ENCODE data around the gene CAMK2N1. TPM values are rescaled to one million over a fixed set of nuclear protein-coding genes. Genes with fewer than 3 reads are reported as not detected.
"Not testable (repeated sequence)": the region's sequence is repeated elsewhere in the genome, so short reads cannot be mapped to it uniquely, and the experiment has no call there.

Gene CAMK2N1
- total RNA-seq, 1 donor from 2014 or later = 120 TPM

DNA sequence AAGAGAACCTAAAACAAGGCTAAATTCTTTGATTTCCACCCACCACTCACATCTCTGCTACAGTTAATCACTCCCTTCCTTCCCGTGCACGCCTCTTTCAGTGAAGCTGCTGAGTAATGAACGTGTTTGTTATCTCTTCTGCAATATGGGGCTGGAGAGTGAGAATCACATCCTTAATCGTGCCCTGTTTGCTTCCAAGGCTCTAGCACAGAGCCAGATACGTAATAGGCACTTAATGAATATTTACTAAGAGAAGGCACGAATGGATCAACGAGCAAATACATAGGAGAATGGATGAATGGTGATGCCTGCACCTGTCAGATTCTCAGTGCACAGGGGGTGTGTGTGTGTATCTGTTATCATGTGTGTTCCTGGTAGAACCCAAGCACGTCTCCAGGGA, 44.3 kb upstream of the CAMK2N1 start:
- H3K4me3 Mint-ChIP-seq (ENCODE audit: unreplicated experiment) = no peak overlapping the region

GRCh38 chr1:20528221-20528620, 42.2 kb upstream of the CAMK2N1 start:
- Mint-ChIP-seq H3K4me3 (ENCODE audit: unreplicated experiment) (no peak overlapping the region), H3K27ac (ENCODE audit: unreplicated experiment) (no peak overlapping the region), H3K27me3 (ENCODE audit: unreplicated experiment) (peaks cover 9% of the 10 kb centered on the region), H3K9me3 (ENCODE audit: unreplicated experiment) (no peaks in the 10 kb centered on the region), H3K4me1 (ENCODE audit: low read depth, unreplicated experiment) (no peaks in the 10 kb centered on the region), H3K36me3 (ENCODE audit: unreplicated experiment) (no peaks in the 10 kb centered on the region)
- TF ChIP-seq CTCF (IDR thresholded peaks at IDR 0.05; ENCODE audit: partially characterized antibody, unreplicated experiment) = no peak
- DNase-seq = no peak

More for the DNA sequence above, 44.3 kb upstream of the CAMK2N1 start:
- Mint-ChIP-seq H3K9me3 (ENCODE audit: unreplicated experiment) (no peaks in the 10 kb centered on the region), H3K27ac (ENCODE audit: unreplicated experiment) (no peak overlapping the region), H3K27me3 (ENCODE audit: unreplicated experiment) (peaks cover 6% of the 10 kb centered on the region), H3K36me3 (ENCODE audit: unreplicated experiment) (no peaks in the 10 kb centered on the region), H3K4me1 (ENCODE audit: low read depth, unreplicated experiment) (no peaks in the 10 kb centered on the region)
- no peak for DNase-seq
- no peak for TF ChIP-seq CTCF (IDR thresholded peaks at IDR 0.05; ENCODE audit: partially characterized antibody, unreplicated experiment)

- H3K4me3 Mint-ChIP-seq (ENCODE audit: unreplicated experiment) = no peak overlapping the region
- H3K9me3 Mint-ChIP-seq (ENCODE audit: unreplicated experiment) = no peaks in the 10 kb centered on the region
Observed at GRCh38 chr1:20526267-20526666, 40.3 kb upstream of the CAMK2N1 start.

DNA sequence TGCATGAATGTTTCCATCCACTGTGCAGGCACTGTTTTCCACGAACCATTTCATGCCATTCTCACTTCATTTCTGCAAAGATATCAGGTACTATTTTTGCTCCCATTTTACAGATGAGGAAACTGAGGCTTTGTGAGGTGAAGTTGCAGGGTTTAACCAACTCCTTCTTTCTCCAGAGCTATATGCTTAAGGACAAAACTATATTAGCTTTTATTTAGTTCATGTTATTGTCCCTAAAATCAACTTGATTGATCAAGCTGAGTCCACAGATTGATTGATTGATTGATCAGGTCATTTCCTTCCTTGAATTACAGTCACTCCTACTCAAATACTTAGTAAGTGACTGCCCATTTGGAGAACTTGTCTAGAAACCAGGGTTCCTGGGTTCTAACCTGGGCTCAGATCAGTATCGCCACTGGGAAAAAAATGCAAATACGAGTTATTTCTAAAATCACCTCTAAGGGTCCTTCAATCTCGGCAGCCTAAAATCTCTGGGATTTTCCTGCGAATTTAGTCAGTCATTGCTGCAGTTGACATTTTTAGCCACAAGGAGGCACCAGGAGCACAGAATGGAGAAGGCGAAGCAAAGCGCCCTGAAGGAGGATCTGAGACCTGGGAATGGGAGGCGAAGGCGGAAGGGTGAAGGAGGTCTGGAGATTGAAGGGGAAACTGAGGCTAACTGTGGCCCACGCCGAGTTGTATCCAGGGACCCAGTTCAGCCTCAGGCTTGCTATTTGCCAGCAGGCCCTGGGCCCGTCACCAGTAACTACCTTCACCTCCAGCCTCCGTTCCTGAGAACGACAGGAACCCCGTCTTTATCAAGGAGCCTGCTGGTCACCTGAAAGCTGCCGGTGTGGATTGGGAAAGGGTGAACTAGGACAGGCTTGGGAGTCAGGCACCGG, 36.2 kb upstream of the CAMK2N1 start:
- Mint-ChIP-seq H3K4me1 (ENCODE audit: low read depth, unreplicated experiment) (no peaks in the 10 kb centered on the region), H3K9me3 (ENCODE audit: unreplicated experiment) (no peaks in the 10 kb centered on the region), H3K27me3 (ENCODE audit: unreplicated experiment) (peaks cover 5% of the 10 kb centered on the region), H3K27ac (ENCODE audit: unreplicated experiment) (no peak overlapping the region), H3K4me3 (ENCODE audit: unreplicated experiment) (peak overlapping the region; percentile 15), H3K36me3 (ENCODE audit: unreplicated experiment) (no peaks in the 10 kb centered on the region)
- peak; percentile 87 for DNase-seq
- TF ChIP-seq CTCF (IDR thresholded peaks at IDR 0.05; ENCODE audit: partially characterized antibody, unreplicated experiment) = peak; percentile 90

More at GRCh38 chr1:20526267-20526666, 40.3 kb upstream of the CAMK2N1 start:
- no peak for DNase-seq
- Mint-ChIP-seq H3K27ac (ENCODE audit: unreplicated experiment) (no peak overlapping the region), H3K27me3 (ENCODE audit: unreplicated experiment) (peaks cover 9% of the 10 kb centered on the region), H3K4me1 (ENCODE audit: low read depth, unreplicated experiment) (no peaks in the 10 kb centered on the region), H3K36me3 (ENCODE audit: unreplicated experiment) (no peaks in the 10 kb centered on the region)
- no peak for TF ChIP-seq CTCF (IDR thresholded peaks at IDR 0.05; ENCODE audit: partially characterized antibody, unreplicated experiment)

DNA sequence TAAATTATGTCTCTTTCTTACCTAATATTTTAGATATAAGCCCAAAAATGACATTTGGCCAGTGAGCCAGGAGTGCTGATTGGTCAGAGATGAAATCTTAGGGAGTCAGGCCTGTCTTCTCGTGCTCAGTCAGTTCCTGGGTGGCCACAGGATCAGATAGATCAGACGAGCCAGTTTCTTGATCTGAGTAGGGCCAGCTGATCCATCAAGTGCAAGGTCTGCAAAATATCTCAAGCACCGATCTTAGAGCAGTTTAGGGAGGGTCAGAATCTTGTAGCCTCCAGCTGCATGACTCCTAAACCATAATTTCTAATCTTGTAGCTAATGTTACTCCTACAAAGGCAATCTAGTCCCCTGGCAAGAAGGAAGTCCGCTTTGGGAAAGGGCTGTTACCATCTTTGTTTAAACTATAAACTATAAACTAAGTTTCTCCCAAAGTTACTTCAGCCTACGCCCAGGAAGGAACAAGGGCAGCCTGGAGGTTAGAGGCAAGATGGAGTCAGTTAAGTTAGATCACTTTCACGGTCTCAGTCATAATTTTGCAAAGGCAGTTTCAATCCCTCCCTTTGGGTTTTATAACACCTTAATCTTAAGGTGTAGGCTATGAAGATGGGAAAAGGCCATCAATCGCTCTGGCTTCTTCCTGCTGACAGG, 33.7 kb upstream of the CAMK2N1 start:
- H3K36me3 Mint-ChIP-seq (ENCODE audit: unreplicated experiment); H3K9me3 Mint-ChIP-seq (ENCODE audit: unreplicated experiment); H3K4me1 Mint-ChIP-seq (ENCODE audit: low read depth, unreplicated experiment); DNase-seq; H3K27me3 Mint-ChIP-seq (ENCODE audit: unreplicated experiment); H3K4me3 Mint-ChIP-seq (ENCODE audit: unreplicated experiment); H3K27ac Mint-ChIP-seq (ENCODE audit: unreplicated experiment): not testable (repeated sequence)
